GM21381 (cell line): ENCODE measurements around the gene MRM2.
"Not testable (repeated sequence)": the region's sequence is repeated elsewhere in the genome, so short reads cannot be mapped to it uniquely, and the experiment has no call there.

Experiments
- ATAC-seq: cut with Tn5 transposase; IDR thresholded peaks from one replicate; pipeline ENCODE4 v1.9.1; 2021; ENCODE audit warnings: mild to moderate bottlenecking, moderate library complexity; ENCODE audit not compliant: unreplicated experiment

Gene MRM2

DNA sequence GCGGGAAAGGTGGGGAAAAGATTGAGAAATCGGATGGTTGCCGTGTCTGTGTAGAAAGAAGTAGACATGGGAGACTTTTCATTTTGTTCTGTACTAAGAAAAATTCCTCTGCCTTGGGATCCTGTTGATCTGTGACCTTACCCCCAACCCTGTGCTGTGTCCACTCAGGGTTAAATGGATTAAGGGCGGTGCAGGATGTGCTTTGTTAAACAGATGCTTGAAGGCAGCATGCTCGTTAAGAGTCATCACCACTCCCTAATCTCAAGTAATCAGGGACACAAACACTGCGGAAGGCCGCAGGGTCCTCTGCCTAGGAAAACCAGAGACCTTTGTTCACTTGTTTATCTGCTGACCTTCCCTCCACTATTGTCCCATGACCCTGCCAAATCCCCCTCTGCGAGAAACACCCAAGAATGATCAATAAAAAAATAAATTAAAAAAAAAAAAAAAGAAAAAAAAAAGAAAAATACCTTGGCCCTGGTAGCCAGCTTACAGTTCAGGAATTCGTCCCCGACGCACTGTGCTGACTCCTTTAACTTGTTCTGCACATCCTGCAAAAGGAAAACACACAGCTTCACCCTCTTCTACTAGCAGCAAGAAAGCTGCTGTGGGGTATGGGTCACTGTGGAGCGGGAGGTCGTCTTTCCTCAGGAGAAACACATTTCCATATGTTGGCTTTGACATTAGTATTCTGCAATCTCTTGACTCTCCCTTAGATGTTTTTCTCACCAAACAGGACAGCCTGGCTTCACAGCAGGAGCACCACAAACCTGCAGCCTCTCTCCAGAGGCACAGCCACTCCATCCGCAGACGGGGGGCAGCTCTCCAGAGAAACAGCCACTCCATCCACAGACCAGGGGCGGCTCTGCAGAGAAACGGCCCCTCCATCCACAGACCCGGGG lies 27.3 kb upstream of the MRM2 start:
- ATAC-seq, result not testable (repeated sequence)

DNA sequence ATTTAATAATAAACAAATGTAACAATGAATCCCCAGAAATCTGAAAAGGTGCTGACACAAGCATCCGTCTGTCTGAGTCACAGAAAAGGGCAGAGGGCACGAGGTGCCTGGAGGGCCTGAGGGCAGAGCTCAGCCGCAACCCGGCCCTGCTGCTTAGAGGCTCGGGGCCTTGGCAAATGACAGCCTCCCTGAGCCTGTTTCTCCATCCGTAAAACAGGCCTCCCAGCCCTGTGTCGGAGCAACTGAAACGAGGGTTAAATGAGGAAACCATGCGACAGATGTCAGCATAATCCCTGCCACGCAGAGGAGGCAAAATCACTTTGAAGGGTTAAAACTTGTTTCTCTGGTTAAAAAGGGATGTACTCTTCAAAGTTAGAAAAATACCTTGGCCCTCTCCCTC lies 24.9 kb upstream of the MRM2 start:
- ATAC-seq, result no peak

DNA sequence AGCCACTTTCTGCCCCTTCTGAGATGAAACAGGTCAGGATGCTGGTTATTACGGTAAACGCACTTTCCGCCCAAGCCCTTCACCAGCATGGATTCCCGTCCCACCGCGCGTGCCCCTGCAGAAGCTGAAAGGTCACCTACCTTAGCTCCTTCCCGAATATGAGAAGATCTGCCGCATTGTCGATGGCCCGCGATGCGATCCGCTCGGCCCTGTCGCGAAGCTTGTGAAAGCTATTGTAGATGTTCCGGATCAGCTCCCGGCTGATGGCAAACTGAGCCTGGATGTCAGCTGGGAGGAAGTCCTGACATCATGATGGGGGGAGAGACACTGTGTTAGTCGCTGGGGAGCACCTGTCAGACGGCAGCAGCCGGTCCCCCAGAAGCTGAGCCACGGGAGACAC lies 22.2 kb upstream of the MRM2 start:
- no peak for ATAC-seq

DNA sequence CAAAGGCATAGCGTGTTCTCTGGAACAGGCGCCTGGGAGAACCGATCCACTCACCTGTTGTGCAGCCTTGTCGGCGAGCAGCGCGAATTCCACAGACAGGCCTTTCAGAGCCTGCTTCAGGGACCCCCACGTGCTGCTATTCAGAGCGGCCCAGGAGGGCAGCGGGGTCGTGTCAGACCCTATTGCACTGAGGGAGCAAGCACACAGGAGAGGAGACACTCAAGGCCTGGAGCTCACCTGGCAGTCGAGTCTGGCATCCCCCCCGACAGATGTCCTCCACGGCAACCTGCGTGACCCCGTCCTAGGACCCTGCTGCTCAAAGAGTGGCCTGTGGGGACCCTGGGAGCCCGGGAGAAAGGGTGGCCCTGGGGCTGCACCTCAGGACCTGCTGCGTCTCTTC lies 21.2 kb upstream of the MRM2 start:
- no peak for ATAC-seq

DNA sequence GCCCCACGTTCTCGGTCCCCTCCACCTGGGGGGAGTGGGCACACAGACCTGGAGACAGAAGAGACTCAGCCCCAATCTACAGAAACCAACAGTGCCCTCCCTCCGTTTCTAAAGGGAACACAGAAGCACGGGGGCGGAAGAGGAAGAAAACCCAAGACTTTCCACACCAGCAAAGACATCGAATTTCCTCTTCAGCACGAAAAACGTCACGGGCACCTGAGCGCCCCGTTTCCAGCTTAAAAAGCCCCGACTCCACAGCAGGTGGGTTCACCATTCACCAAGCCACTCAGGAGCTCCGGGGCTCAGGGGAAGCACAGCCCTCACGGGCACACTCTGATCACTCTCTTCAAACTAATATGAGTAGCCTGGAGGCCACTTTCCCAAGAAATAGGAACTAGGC lies 19.6 kb upstream of the MRM2 start:
- ATAC-seq, result no peak

DNA sequence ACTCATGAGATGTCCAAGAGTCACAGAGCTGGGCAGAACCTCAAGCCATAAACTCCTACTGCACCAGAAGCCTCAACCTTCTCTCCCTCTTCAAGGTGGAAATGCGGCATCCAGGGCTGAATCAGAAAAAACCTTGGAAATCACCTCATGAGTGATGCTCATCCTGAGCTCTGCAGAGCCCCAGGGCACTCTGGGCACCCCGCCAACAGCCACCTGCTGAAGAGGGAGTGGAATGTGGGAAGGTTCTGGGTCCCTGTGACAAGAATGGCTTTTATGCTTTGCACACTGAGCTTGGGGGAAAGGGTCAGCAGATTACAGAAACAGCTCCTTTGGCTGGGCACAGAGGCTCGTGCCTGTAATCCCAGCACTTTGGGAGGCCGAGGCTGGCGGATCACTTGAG lies 18.8 kb upstream of the MRM2 start:
- no peak for ATAC-seq

DNA sequence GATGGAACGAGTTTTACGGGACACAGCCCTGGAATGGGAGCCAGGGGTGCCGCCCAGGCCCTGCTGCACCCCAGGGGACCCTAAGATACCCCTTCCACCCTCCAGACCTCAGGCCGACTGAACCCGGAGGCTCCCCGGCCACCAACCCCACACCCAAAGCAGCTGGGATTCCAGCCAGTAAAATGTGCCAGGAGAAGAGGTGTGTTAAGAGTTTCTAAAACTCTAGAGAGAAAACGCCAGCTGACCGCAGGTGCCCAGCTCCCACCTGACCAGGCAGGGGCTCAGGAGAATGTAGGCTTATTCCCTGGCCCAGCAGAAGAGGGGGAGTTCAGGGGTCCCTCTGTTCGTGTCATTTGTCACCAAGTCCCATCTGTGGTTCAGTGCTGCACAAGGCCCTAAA lies 17.5 kb upstream of the MRM2 start:
- ATAC-seq, result peak; percentile 4

DNA sequence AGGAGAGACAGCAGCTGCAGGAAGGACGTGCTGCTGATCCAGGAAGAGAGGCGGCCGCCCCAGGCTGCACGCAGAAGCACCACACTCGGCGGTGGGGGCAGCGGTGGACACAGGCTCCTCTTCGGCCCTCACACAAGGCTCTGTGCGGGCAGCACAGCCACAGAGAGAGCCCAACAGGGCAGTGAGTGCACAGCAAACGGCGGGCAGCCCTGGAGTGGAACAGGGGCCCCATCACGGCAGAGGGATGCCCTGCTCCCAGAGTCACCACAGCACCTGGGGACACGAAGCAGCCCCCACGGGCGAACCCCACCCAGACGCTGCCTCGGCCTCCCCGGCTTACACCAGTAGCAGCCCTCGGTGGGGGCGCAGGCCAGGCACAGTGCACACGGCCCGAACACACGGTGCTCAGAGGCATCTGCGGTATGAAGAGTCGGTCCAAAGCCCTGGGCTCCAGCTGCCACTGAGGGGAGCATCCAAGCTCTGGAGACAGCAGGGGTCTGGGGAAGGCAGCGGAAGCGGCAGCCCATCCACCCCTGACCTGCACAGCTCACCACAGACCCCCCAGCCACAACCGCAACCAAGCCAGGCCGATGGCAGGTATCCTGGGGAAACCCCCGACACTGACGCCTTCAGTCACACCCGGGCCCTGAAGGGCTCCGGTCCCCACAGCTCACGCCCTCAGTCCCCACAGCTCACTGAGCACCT lies 16.8 kb upstream of the MRM2 start:
- peak; percentile 69 for ATAC-seq

DNA sequence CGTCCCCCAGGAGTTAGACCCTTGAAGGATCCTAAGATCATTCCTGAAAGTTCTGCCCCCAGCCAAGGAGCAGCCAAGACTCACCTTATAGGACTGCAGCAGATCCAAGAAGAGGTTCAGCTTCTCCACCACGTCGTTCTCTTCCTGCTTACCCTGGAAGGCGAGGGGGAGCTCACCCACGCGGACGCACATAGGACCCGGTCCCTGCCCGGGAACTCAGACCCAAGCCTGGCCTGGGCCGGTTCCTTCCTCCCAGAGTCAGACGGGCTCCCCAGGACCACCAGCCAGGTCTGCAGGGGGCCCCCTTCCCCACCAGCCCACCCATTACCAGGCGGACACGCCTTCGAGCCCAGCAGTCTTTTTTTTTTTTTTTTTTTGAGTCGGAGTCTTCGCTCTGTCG lies 15.6 kb upstream of the MRM2 start:
- no peak for ATAC-seq

DNA sequence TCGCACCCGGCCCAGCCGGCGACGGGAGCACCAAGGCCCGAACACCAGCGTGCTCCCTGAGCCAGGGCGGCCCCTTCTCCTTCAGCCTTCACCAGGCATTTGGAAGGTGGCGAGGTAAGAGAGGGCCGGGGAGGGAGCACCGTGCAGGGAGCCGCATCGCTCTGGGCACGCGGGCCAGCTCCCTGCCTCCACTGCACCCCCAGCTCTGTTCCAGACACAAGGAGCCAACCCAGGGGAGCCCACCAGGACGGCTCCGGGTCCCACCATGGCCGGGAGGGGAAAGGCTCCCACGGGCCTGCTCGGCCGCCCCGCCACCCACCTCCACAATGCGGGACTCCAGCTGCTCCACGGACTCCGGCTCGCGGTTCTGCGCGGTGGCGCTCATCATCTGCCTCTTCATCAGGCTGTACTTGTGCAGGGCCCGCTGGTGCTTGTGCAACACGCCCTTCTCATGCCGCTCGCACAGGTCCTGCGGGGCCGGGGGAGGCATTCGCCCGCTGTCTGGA lies 15.1 kb upstream of the MRM2 start:
- ATAC-seq, result no peak

DNA sequence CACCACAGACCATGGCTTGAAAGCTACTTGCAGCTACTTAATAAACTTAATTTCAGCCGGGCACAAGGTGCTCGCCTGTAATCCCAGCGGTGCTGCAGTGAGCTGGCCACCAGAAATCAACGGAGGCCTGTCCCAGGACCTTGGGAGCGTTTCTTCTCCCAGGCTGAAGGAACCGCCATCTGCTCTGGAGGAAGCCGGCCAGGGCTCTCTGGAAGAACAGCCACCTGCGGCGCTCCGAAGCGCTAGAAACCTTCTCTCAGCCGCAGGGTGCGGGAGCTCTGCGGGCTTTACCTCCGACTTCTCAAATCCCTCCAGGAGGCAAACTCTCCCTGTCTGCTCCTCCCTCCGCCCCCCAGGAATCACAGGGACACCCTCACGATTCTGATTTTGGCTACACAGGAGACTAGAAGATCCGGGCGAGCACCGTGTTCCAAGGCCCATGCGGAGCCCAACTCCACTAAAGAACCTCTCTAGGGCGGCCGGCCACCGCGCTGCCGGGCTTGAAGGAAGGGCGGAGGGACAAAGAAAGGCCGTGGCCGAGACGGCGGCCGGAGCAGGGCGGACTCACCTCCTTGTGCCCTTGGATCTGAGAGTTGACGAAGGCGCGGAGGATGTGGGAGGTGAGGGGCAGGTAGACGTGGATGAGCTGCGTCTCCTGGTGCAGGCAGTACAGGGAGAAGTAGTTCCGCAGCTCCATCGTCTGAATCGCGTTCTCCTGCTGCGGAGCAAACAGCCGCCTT lies 14.5 kb upstream of the MRM2 start:
- ATAC-seq, result no peak

DNA sequence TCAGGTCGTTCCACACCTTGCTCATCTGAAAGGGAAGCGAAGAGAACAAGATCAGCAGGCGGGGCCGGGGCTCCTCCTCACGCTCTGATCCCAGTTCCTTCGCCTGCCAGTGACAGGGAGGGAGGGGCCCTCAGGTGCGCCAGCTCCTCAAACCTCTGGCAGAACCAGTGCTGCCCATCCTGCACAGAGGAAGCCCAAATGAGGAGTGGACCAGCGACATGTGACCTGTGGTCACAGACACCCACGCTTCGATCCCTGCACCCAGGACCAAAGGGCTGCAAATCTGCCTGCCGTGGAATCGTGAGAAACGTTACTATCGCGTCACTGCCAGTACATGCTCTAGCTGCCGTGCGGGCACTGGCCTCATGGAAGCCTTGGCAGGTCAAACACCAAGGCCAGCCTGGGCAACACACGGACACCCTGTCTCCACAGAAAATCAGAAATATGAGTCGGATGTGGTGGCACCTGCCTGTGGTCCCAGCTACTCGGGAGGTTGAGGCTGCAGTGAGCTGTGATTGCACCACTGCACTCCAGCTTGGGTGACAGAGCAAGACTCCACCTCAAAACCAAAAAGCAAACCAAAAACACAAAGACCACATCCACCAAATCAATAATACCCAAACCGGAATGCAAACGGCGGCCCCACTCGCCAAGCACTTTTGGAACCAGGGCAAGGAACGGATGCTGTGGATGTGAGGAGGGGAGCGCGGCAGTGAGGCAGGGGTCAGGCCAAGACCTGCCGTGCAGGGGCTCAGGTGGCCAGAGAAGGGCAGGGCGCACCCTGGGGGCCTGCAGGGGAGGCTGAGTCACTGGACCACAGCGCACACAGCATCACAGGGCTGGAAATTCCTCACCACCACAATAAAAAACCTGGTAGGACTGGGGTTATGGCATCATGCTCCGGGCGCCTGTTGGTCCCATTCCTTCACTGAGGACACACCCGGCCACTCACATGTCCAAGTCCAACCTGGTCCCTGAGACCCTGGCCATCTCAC lies 13.4 kb upstream of the MRM2 start:
- ATAC-seq, result no peak

DNA sequence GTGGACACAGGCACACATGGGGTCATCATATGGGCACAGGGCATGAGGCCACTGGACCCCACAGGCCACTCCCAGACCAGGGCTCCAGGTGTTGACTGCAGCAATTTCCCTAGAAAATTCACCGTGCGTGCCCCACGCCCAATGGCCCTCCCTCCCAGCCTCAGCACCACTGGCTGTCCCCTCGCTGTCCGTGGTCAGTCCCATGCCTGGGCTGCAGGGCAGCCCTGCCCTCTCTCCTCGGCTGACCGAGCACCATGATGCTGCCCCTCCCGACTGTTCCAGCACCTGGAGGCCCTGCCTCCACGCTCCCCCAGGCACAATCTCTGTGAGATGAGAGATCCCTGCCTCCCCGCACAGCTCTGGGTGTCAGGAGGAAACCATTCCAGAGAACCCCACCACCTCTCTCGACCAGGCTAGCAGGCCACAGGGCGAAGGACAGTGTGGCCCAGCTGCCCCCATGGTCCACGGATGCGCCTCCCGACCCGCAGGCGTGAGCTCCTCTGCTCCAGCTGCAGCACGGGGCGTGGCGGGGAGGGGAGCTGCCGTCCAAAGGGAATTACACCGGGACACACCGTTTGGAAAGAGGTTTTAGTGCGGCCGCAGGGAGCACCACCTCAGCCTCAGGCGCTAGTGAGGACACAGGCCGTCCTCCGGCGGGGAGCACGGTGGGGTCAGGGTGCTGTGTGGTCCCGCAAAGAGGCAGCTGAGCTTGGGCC lies 12.6 kb upstream of the MRM2 start:
- no peak for ATAC-seq

DNA sequence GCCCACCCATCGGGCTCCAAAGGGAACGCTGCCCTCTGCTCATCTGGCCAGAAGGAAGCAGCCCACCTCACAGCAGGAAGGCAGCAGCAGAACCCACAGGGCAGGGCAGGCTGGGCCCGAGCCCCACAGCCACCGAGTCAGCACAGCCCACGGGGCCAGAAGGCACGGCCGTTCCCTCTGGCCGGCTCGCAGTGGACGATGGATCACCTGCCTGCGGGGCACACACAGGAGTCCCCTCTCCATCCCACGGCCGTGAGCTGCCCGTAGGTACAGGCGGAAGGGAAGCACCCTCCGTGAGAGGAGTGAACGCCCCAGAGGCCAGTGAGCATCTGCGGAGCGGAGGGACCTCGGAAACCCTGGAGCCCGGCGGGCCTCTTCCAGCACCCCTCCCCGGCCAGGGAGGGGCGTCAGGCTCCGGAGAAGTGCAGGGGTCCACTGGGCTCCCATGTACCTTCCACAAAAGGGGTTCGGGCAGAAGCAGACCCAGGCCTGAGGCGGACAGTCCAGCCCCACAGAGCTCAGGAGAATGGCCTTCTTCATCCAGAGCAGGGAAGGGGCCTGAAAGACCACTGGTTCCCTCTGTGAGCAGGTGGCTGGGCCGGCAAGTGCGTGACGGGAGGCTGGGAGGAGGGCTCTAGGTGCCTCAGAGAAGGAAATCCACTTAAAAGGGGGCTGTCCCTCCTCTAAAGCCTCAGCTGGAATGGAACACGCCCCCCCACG lies 11.7 kb upstream of the MRM2 start:
- ATAC-seq, result no peak

DNA sequence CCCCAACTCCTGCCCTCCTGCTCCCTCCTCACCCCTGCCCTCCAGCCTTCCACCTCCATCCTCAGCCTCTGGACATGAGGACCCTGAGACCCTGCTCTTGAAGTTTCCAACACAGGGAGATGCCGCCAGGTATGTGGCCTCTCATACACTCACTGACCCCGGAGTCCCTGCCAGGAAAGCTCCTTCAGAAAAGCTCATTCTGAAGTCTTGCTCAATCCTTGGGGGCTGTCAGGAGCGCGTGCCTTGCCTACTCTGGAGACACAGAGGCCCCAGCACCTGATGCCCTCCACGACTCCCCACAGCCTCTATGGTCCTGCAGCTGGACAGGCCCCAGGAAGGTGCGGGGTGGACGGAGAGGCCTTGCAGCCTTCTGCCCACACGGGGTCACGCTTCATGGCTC lies 11.0 kb upstream of the MRM2 start:
- ATAC-seq, result no peak

DNA sequence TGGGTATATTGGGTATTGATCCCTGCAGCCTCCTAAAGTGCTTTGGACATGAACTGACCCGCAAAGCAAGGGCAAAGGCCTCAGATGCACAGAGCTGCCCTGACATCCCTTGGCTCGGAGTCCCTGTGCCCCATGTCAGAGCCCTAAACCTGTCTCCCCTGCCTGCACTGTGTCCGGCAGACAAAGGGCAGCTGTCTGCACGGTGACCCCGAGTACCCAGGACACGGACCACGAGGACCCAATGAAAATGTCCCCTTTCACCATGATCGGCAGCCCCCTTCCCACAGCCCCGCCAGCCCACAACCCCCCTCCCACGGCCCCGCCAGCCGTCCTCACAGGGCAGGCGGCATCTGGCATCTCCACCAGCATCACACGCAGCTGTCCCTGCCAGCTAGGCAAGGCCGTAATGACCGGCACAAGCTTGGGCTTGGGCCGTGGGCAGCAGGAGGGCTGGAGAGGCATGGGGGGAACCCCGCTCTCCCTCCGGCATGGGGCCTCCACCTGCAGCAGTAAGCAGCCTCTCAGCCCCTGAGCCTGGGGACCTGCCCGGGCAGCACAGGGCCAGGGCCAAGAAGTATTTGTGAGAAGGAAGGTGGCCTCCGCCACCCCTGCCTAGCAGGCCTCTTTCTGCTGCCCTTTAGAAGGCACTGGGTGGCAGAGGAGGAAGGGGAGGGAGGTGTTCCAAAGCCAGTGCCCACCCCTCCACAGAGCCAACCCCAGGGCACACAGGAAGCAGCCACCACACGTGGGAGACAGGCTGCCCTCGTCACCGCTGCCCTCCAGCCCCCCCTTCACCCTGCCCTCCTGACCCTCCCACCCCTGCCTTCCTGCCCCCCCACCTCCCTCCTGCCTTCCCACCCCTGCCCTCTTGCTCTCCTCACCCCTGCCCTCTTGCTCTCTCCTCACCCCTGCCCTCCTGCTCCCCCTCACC lies 10.1 kb upstream of the MRM2 start:
- no peak for ATAC-seq

DNA sequence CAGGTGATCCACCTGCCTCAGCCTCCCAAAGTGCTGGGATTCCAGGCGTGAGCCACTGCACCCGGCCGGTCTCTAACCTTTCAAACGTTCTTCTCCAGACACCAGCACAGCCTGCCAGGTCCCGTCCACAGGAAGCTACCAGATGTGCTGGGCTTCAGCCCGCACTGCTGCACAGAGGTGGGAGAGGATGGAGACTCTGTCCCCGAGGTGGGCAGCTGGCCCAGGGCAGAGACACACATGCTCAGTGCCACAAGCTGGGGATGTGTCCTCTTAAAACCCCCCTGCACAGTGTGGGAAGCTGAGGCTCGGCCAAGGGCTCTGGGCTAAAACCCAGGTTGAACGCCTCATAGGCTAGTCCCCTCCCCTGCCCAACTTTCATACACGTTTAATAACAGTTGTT lies 9.4 kb upstream of the MRM2 start:
- ATAC-seq, result no peak

DNA sequence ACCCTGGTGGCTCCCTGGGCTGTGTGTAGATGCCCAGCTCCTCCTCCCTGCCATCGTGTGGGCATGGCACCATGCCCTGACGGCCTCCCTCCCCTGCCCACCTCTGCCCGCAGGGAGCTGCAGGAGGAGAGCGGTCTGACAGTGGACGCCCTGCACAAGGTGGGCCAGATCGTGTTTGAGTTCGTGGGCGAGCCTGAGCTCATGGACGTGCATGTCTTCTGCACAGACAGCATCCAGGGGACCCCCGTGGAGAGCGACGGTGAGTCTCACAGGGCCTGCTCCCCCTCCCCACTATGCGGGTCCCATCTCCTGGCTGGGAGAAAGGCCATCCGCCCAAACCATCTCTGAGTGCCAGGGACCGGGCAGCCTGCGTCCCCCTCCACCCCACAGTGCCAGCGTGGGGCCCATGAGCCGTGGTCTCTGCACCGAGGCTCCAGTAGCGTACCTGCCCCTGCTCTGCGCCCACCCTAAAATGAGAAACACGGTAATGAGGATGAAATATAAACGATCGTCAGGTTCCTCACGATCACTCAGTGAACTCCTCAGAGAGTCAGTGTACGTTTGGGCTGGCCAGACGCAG lies 7.8 kb upstream of the MRM2 start:
- ATAC-seq, result no peak
